HepG2 (cell line): ENCODE data around the gene U2AF1L4. TPM values are rescaled to one million over a fixed set of nuclear protein-coding genes. Genes with fewer than 3 reads are reported as not detected.

Source experiments
- AGO2 ChIP-seq: fragments of 200-400 bp; formaldehyde crosslinking; optimal IDR thresholded peaks from 2 replicates; pipeline ENCODE3; 2017; ENCODE audit warnings: mild to moderate bottlenecking, low read depth, low read length, moderate library complexity
- CCDC6 ChIP-seq: sonication (generic); formaldehyde crosslinking; IDR thresholded peaks from 2 replicates; pipeline ENCODE4 v1.8.1; 2022; ENCODE audit warnings: mild to moderate bottlenecking, missing genetic modification reagents, moderate library complexity
- FLYWCH1 ChIP-seq: sonication (generic); formaldehyde crosslinking; IDR thresholded peaks from 2 replicates; pipeline ENCODE4 v1.8.1; 2023; ENCODE audit warnings: mild to moderate bottlenecking, missing genetic modification reagents
- FOSL2 ChIP-seq: sonication (generic); formaldehyde crosslinking; IDR thresholded peaks from 2 replicates; pipeline ENCODE4 v1.4.0; 2020; ENCODE audit warnings: missing genetic modification reagents
- GABPB1 ChIP-seq: IDR thresholded peaks from 2 replicates; pipeline ENCODE4 v1.6.1; 2016; ENCODE audit warnings: mild to moderate bottlenecking, missing genetic modification reagents, moderate library complexity, missing compliant biosample characterization
- HNRNPL ChIP-seq: fragments of 200-400 bp; formaldehyde crosslinking; IDR thresholded peaks from 2 replicates; pipeline ENCODE4 v1.6.1; 2017; ENCODE audit warnings: mild to moderate bottlenecking, low read depth, low read length
- IRX3 ChIP-seq: sonication (generic); formaldehyde crosslinking; IDR thresholded peaks from 2 replicates; pipeline ENCODE4 v1.8.1; 2023; ENCODE audit warnings: mild to moderate bottlenecking, low read depth, missing genetic modification reagents, borderline replicate concordance
- MED8 ChIP-seq: sonication (generic); formaldehyde crosslinking; IDR thresholded peaks from 2 replicates; pipeline ENCODE4 v1.8.1; 2023; ENCODE audit warnings: mild to moderate bottlenecking, missing genetic modification reagents; ENCODE audit not compliant: insufficient replicate concordance
- MXI1 ChIP-seq: IDR thresholded peaks from 3 replicates; pipeline ENCODE4 v1.6.1; 2012; ENCODE audit warnings: low read depth, low read length, inconsistent platforms, borderline replicate concordance
- POGZ ChIP-seq: sonication (generic); formaldehyde crosslinking; IDR thresholded peaks from 2 replicates; pipeline ENCODE4 v1.4.0; 2020; ENCODE audit warnings: mild to moderate bottlenecking, missing genetic modification reagents
- SPEN ChIP-seq: sonication (generic); formaldehyde crosslinking; IDR thresholded peaks from 2 replicates; pipeline ENCODE4 v1.5.1; 2020; ENCODE audit warnings: low read depth, mild to moderate bottlenecking, missing genetic modification reagents
- SRY ChIP-seq: sonication (generic); formaldehyde crosslinking; IDR thresholded peaks from 2 replicates; pipeline ENCODE4 v1.8.0; 2022; ENCODE audit warnings: mild to moderate bottlenecking, missing genetic modification reagents
- ZNF280B ChIP-seq: sonication (generic); formaldehyde crosslinking; IDR thresholded peaks from 2 replicates; pipeline ENCODE4 v1.5.0; 2020; ENCODE audit warnings: missing genetic modification reagents, mild to moderate bottlenecking, borderline replicate concordance
- ZNF558 ChIP-seq: sonication (generic); formaldehyde crosslinking; IDR thresholded peaks from 2 replicates; pipeline ENCODE4 v1.9.0; 2022; ENCODE audit warnings: mild to moderate bottlenecking, missing genetic modification reagents, borderline replicate concordance
- ZNF569 ChIP-seq: sonication (generic); formaldehyde crosslinking; IDR thresholded peaks from 2 replicates; pipeline ENCODE4 v1.5.0; 2020; ENCODE audit warnings: mild to moderate bottlenecking, missing genetic modification reagents, moderate library complexity, borderline replicate concordance
- ZNF839 ChIP-seq: sonication (generic); formaldehyde crosslinking; IDR thresholded peaks from 2 replicates; pipeline ENCODE4 v1.4.0; 2020; ENCODE audit warnings: missing genetic modification reagents, mild to moderate bottlenecking, borderline replicate concordance
- ZZZ3 ChIP-seq: sonication (generic); formaldehyde crosslinking; IDR thresholded peaks from 2 replicates; pipeline ENCODE4 v1.4.0; 2020; ENCODE audit warnings: missing genetic modification reagents, mild to moderate bottlenecking, borderline replicate concordance
- polyA plus RNA-seq, 8 experiments: library from polyadenylated mRNA; depleted of rRNA in 3 of 8; stranded (reverse) in 7 of 8; unstranded in 1 of 8; fragments of >200 nt; fragmentation: Illumina TruSeq in 4 of 8; extraction: Trizol in 4 of 8; gene quantifications; 2 replicates each; pipeline versions ENCODE4 v1.2.1 to v1.2.3, GENCODE V29; 2011 to 2016; ENCODE audit warnings: low read depth in 4 of 8, missing spikeins in 1 of 8, mixed read lengths in 1 of 8; ENCODE audit not compliant: insufficient read depth in 1 of 8
- total RNA-seq, 5 experiments: library from RNA; depleted of rRNA; stranded (reverse); fragments of >200 nt; fragmentation: Illumina TruSeq; extraction: Trizol; gene quantifications; 2 replicates each; pipeline ENCODE4 v1.2.3, GENCODE V29; 2016; ENCODE audit warnings: low read depth in 1 of 5
- TF ChIP-seq, protein P1 (sequence below): sonication (generic); formaldehyde crosslinking; IDR thresholded peaks from 2 replicates; pipeline ENCODE4 v1.5.0; 2020; ENCODE audit warnings: mild to moderate bottlenecking, missing genetic modification reagents, moderate library complexity
- TF ChIP-seq, protein P2 (sequence below): sonication (generic); formaldehyde crosslinking; IDR thresholded peaks from 2 replicates; pipeline ENCODE4 v1.4.0; 2020; ENCODE audit warnings: missing genetic modification reagents
- TF ChIP-seq, protein P3 (sequence below): sonication (generic); formaldehyde crosslinking; conservative IDR thresholded peaks from 2 replicates; pipeline ENCODE4 v1.4.0; 2020; ENCODE audit warnings: missing genetic modification reagents

U2AF1L4 gene
- total and polyA plus RNA-seq, 2 of the 13 experiments (the other 11 are each of a cell fraction or from before 2014, with no cell fraction given), result 7.9 to 15.4 TPM

DNA sequence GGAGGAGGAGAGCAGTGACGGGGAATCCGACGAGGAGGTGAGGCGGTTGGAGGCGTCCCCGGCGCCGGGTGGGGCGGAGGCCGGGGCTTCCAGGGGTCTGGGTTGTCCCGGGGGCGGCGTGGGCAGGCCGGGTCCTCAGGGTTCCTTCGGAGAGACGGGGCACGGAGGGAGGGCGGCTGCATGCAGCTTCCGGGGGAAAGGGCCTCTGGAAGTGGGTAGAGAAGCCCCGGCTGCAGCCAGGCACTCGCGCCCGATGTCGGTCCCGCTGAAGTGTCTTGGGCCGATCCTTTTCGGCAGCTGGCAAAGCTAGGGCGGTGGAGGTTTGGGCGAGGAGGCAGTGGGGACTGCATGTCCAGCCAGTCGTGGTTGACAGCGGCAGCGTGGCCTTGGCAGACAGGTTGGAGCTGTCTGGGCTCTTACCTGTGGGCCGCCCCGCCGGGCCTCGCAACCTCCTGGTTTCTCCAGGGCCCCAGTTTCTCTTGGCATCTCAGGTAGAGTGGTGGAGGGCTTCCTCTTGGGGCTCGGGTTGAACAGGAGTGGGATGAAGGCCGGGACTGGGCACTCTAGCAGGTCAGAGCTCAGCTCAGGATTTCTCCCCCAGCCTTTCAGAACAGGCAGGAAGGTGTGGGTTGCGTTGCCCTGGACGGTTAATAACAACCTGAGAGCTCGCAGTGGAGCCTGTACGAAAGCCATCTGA lies 26.7 kb downstream of the U2AF1L4 start (continued):
- no peak for TF ChIP-seq POGZ (CRISPR knock-in tag)
- no peak for TF ChIP-seq FOSL2 (CRISPR knock-in tag)
- peak; percentile 26; the same call in 1 of the 2 replicates for TF ChIP-seq ZNF280B (CRISPR knock-in tag)
- TF ChIP-seq ZNF569 (CRISPR knock-in tag), result no peak
- TF ChIP-seq, protein P1, sequence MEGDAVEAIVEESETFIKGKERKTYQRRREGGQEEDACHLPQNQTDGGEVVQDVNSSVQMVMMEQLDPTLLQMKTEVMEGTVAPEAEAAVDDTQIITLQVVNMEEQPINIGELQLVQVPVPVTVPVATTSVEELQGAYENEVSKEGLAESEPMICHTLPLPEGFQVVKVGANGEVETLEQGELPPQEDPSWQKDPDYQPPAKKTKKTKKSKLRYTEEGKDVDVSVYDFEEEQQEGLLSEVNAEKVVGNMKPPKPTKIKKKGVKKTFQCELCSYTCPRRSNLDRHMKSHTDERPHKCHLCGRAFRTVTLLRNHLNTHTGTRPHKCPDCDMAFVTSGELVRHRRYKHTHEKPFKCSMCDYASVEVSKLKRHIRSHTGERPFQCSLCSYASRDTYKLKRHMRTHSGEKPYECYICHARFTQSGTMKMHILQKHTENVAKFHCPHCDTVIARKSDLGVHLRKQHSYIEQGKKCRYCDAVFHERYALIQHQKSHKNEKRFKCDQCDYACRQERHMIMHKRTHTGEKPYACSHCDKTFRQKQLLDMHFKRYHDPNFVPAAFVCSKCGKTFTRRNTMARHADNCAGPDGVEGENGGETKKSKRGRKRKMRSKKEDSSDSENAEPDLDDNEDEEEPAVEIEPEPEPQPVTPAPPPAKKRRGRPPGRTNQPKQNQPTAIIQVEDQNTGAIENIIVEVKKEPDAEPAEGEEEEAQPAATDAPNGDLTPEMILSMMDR (CRISPR knock-in tag), result no peak
- 0 out of 3 replicates have a peak, but pooled peaks have one; percentile 24 for TF ChIP-seq MXI1
- 0 out of 2 replicates have a peak, but pooled peaks have one; percentile 27 for TF ChIP-seq SRY (CRISPR knock-in tag)
- TF ChIP-seq HNRNPL, result no peak
- no peak for TF ChIP-seq SPEN (CRISPR knock-in tag)
- no peak for TF ChIP-seq IRX3
- TF ChIP-seq, protein P2, sequence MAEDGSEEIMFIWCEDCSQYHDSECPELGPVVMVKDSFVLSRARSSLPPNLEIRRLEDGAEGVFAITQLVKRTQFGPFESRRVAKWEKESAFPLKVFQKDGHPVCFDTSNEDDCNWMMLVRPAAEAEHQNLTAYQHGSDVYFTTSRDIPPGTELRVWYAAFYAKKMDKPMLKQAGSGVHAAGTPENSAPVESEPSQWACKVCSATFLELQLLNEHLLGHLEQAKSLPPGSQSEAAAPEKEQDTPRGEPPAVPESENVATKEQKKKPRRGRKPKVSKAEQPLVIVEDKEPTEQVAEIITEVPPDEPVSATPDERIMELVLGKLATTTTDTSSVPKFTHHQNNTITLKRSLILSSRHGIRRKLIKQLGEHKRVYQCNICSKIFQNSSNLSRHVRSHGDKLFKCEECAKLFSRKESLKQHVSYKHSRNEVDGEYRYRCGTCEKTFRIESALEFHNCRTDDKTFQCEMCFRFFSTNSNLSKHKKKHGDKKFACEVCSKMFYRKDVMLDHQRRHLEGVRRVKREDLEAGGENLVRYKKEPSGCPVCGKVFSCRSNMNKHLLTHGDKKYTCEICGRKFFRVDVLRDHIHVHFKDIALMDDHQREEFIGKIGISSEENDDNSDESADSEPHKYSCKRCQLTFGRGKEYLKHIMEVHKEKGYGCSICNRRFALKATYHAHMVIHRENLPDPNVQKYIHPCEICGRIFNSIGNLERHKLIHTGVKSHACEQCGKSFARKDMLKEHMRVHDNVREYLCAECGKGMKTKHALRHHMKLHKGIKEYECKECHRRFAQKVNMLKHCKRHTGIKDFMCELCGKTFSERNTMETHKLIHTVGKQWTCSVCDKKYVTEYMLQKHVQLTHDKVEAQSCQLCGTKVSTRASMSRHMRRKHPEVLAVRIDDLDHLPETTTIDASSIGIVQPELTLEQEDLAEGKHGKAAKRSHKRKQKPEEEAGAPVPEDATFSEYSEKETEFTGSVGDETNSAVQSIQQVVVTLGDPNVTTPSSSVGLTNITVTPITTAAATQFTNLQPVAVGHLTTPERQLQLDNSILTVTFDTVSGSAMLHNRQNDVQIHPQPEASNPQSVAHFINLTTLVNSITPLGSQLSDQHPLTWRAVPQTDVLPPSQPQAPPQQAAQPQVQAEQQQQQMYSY, result no peak
- TF ChIP-seq ZNF558, result no peak
- TF ChIP-seq ZZZ3 (CRISPR knock-in tag), result no peak
- no peak for TF ChIP-seq CCDC6 (CRISPR knock-in tag)
- TF ChIP-seq ZNF839, result no peak
- TF ChIP-seq MED8 (CRISPR knock-in tag), result no peak
- TF ChIP-seq GABPB1, result peak; percentile 57
- TF ChIP-seq, protein P3, sequence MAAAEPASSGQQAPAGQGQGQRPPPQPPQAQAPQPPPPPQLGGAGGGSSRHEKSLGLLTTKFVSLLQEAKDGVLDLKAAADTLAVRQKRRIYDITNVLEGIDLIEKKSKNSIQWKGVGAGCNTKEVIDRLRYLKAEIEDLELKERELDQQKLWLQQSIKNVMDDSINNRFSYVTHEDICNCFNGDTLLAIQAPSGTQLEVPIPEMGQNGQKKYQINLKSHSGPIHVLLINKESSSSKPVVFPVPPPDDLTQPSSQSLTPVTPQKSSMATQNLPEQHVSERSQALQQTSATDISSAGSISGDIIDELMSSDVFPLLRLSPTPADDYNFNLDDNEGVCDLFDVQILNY, result no peak
- TF ChIP-seq FLYWCH1 (CRISPR knock-in tag), result no peak
- TF ChIP-seq AGO2, result peak; percentile 55
